SK-N-SH (cell line): ENCODE data around the gene ZNF385C.

Source experiments
- JUND ChIP-seq: IDR thresholded peaks from 2 replicates; pipeline ENCODE4 v1.4.0; 2012
- RXRA ChIP-seq: IDR thresholded peaks from 2 replicates; pipeline ENCODE4 v1.4.0; 2012; ENCODE audit warnings: low read depth, mild to moderate bottlenecking, borderline replicate concordance
- TAF1 ChIP-seq: IDR thresholded peaks from 2 replicates; pipeline ENCODE4 v1.6.1; 2012; ENCODE audit warnings: low read depth, mild to moderate bottlenecking, low read length, moderate library complexity, borderline replicate concordance
- TF ChIP-seq, protein P1 (sequence below): fragments of 150-350 bp; IDR thresholded peaks from 2 replicates; pipeline ENCODE4 v1.6.1; 2017; ENCODE audit warnings: antibody characterized with exemption, low read length, low read depth, borderline replicate concordance
- TF ChIP-seq, protein P2 (sequence below): fragments of 200-600 bp; sonication (generic); IDR thresholded peaks from 2 replicates; pipeline ENCODE4 v1.6.1; 2017; ENCODE audit warnings: antibody characterized with exemption, mild to moderate bottlenecking, moderate library complexity

DNA sequence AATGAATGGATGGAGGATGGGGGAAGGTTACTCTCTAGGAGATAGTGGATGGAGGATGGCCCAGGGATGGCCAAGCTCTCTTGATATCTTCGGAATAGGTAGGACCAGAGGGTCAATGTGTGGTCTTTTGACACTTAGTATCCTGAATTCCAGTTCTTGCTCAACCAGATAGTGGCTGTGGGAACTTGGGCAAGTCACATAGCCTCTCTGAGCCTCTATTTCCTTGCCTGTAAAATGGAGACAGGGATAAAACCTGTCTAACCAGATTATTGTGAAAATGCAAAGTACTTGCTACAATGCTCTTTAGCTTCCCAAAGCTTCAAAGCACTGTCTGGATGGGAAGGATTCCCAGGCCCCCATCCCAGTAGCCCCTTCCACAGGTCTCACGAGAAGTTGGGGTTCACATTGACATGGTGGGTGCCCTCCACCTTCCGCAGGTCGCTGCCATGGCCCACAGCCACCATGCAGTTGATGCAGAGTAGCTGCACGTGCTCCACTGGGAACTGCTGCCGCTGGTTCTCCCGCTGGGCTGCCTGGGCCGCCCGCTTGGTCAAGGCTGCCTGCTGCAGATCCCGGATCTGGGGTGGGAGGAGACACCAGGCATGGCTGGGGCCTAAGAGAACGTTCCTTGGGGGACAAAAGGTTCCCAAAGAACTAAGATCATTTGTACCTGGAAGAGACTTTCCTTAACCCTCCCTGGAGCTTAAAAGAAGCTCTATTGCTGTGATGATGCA lies 5.1 kb upstream of the ZNF385C start:
- TF ChIP-seq, protein P1, sequence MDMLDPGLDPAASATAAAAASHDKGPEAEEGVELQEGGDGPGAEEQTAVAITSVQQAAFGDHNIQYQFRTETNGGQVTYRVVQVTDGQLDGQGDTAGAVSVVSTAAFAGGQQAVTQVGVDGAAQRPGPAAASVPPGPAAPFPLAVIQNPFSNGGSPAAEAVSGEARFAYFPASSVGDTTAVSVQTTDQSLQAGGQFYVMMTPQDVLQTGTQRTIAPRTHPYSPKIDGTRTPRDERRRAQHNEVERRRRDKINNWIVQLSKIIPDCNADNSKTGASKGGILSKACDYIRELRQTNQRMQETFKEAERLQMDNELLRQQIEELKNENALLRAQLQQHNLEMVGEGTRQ = no peak
- TF ChIP-seq, protein P2, sequence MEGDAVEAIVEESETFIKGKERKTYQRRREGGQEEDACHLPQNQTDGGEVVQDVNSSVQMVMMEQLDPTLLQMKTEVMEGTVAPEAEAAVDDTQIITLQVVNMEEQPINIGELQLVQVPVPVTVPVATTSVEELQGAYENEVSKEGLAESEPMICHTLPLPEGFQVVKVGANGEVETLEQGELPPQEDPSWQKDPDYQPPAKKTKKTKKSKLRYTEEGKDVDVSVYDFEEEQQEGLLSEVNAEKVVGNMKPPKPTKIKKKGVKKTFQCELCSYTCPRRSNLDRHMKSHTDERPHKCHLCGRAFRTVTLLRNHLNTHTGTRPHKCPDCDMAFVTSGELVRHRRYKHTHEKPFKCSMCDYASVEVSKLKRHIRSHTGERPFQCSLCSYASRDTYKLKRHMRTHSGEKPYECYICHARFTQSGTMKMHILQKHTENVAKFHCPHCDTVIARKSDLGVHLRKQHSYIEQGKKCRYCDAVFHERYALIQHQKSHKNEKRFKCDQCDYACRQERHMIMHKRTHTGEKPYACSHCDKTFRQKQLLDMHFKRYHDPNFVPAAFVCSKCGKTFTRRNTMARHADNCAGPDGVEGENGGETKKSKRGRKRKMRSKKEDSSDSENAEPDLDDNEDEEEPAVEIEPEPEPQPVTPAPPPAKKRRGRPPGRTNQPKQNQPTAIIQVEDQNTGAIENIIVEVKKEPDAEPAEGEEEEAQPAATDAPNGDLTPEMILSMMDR = no peak
- no peak for TF ChIP-seq RXRA
- no peak for TF ChIP-seq JUND
- TF ChIP-seq TAF1 = no peak
